ENCODE measurements around the gene ZNF143. TPM values are rescaled to one million over a fixed set of nuclear protein-coding genes. Genes with fewer than 3 reads are reported as not detected.

The ZNF143 gene
- total and polyA plus RNA-seq, 2 of the 4 experiments (the other 2 are of a cell fraction), result 23.8 to 49.6 TPM

DNA sequence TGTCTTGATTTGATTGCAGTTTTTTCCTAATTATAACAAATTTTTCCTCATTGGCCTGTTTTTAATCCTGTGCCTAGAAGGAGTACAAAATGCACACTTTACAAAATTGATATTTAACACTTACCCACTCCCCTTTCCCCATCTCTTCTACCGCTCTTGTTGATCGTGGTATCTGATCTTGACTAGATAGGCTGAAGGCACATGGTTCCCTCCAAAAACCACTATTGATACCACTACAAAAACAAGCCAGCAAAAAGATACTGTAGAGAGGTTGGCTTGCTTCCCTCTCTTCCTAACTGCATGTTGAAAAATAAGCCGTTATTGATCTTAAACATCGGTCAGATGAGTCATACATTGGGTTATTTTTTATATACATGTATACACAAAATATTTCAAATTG, 14.6 kb upstream of the ZNF143 start:
- ChIA-PET CTCF (no interaction called here), POLR2A (ENCODE audit: unreplicated experiment) (no interaction called here)
- ATAC-seq (ENCODE audit: low read depth) (no peak), DNase-seq (no peak)
- Histone ChIP-seq H3K9me3 (ENCODE audit: control insufficient read depth, insufficient read depth, low read length) (no peaks in the 10 kb centered on the region), H3K23ac (ENCODE audit: low read depth, low read length) (no peak overlapping the region), H3K9ac (ENCODE audit: low read depth, low read length) (no peak overlapping the region), H3K18ac (ENCODE audit: low read depth, low read length) (no peak overlapping the region), H4K8ac (ENCODE audit: low read depth in 2 of 2, low read length in 2 of 2) (no peak overlapping the region), H3K27ac (ENCODE audit: insufficient read depth, low read length) (no peak overlapping the region), H2AK9ac (replicated peaks; ENCODE audit: low read depth, low read length, poor library complexity) (no peak overlapping the region), H3K9me1 (ENCODE audit: insufficient read depth, low read length) (no peaks in the 10 kb centered on the region), H3K4ac (ENCODE audit: low read depth, low read length) (no peak overlapping the region), H4K5ac (ENCODE audit: low read depth, low read length) (no peak overlapping the region), H3K79me1 (ENCODE audit: low read depth in 1 of 2, low read length in 2 of 2) (peaks cover 3 to 10% of the 10 kb centered on the region in 2 experiments; a peak in 3 of 4 replicates), H3K56ac (ENCODE audit: extremely low read depth, insufficient read depth, low read length) (no peak overlapping the region), H2BK15ac (ENCODE audit: low read depth, low read length) (no peak overlapping the region), H3K14ac (replicated peaks; ENCODE audit: low read depth, low read length) (no peak overlapping the region), H2BK120ac (ENCODE audit: low read depth, low read length) (no peak overlapping the region), H3K27me3 (ENCODE audit: control insufficient read depth, insufficient read depth, low read length) (no peaks in the 10 kb centered on the region), H3K4me3 (ENCODE audit: insufficient read depth, low read depth, low read length) (no peak overlapping the region), H3K4me1 (ENCODE audit: control insufficient read depth, insufficient read depth, low read length) (no peaks in the 10 kb centered on the region), H2AK5ac (ENCODE audit: low read depth, low read length) (no peak overlapping the region), H3K36me3 (ENCODE audit: control insufficient read depth, insufficient read depth, low read length) (peaks cover 25% of the 10 kb centered on the region), H3K4me2 (ENCODE audit: low read depth, low read length) (no peak overlapping the region), H4K91ac (ENCODE audit: insufficient read depth, low read depth, low read length) (no peak overlapping the region), H2BK20ac (ENCODE audit: low read depth, low read length) (no peak overlapping the region), H4K20me1 (ENCODE audit: insufficient read depth, low read length) (no peaks in the 10 kb centered on the region), H2AFZ (replicated peaks; ENCODE audit: low read length, poor library complexity) (no peak overlapping the region), H2BK5ac (ENCODE audit: low read depth, low read length, poor library complexity, severe bottlenecking) (no peak overlapping the region)
- in situ Hi-C loops (cut with MboI; ENCODE audit: low sequenced_read_pairs) (no loop called here), intact Hi-C loops (cut with micrococcal nuclease) (no loop called here), dilution Hi-C loops (cut with HindIII; ENCODE audit: low sequenced_read_pairs, unreplicated experiment) (no loop called here)
- TSS peak; percentile 84 for BruUV-seq (replicated peaks)
- no CpG with 5 or more reads among the region's 4 CpGs for WGBS, 2 experiments (ENCODE audit: extremely low coverage in 2 of 2, insufficient read length in 1 of 2)
- TF ChIP-seq, protein P1, sequence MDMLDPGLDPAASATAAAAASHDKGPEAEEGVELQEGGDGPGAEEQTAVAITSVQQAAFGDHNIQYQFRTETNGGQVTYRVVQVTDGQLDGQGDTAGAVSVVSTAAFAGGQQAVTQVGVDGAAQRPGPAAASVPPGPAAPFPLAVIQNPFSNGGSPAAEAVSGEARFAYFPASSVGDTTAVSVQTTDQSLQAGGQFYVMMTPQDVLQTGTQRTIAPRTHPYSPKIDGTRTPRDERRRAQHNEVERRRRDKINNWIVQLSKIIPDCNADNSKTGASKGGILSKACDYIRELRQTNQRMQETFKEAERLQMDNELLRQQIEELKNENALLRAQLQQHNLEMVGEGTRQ (IDR thresholded peaks at IDR 0.05; ENCODE audit: low read depth, low read length), result no peak
- no peak for TF ChIP-seq NFE2L2 (IDR thresholded peaks at IDR 0.05; ENCODE audit: low read depth, low read length)
- TF ChIP-seq RAD21 (IDR thresholded peaks at IDR 0.05; ENCODE audit: low read length), result no peak
- TF ChIP-seq SMC3 (IDR thresholded peaks at IDR 0.05; ENCODE audit: low read depth, low read length), result no peak
- TF ChIP-seq CEBPB (IDR thresholded peaks at IDR 0.05; ENCODE audit: low read depth, low read length), result no peak
